Renal cortical epithelial cell (primary cell): ENCODE results near the gene SLFN12L. TPM values are rescaled to one million over a fixed set of nuclear protein-coding genes. Genes with fewer than 3 reads are reported as not detected.
"Not testable (repeated sequence)": the region's sequence is repeated elsewhere in the genome, so short reads cannot be mapped to it uniquely, and the experiment has no call there.

ENCODE experiments used
- DNase-seq: peaks from one replicate; pipeline ENCODE4 v3.0.0-alpha.2; 2011; ENCODE audit warnings: low read depth
- total RNA-seq: library from RNA; depleted of rRNA; stranded (reverse); fragments of >200 nt; gene quantifications from 2 replicates; pipeline ENCODE4 v1.2.3, GENCODE V29; 2014

Gene SLFN12L
- total RNA-seq, 1 donor from 2014 or later, result 0.05 TPM

DNA sequence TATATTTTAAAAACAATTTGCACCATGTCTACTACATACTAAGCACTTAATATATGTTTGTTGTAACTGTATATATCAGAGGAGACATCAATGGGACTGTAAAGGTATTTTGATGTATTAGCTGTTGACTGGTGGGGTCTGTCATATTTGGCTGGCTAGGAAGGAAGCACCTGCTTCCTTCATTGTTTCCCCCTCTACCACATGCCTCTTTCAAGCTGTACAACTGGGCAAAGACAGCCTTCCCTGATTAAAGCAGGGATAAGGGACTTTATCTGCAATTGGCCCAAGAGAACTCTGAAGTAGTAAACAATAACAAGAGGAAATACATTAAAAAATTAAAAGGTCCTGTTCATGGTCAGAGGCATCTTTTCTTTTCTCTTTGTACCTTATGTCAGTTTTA, 5.5 kb upstream of the SLFN12L start:
- DNase-seq, result no peak

DNA sequence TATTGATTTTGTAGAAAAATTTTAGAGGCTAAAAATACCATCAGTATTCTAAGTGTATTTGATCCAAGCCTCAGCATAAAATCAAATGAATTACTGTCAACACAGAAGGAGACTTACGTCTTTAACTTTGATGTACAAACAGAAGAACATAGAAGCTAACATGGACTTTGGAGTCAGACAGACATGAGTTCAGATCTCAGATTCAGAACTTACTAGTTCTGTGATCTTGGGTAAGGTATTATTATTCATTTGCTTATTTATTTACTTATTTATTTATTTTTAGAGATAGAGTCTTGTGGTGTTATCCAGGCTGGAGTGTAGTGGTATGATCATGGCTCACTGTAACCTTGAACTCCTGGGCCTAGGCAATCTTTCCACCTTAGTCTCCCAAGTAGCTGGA, 4.0 kb upstream of the SLFN12L start:
- no peak for DNase-seq

DNA sequence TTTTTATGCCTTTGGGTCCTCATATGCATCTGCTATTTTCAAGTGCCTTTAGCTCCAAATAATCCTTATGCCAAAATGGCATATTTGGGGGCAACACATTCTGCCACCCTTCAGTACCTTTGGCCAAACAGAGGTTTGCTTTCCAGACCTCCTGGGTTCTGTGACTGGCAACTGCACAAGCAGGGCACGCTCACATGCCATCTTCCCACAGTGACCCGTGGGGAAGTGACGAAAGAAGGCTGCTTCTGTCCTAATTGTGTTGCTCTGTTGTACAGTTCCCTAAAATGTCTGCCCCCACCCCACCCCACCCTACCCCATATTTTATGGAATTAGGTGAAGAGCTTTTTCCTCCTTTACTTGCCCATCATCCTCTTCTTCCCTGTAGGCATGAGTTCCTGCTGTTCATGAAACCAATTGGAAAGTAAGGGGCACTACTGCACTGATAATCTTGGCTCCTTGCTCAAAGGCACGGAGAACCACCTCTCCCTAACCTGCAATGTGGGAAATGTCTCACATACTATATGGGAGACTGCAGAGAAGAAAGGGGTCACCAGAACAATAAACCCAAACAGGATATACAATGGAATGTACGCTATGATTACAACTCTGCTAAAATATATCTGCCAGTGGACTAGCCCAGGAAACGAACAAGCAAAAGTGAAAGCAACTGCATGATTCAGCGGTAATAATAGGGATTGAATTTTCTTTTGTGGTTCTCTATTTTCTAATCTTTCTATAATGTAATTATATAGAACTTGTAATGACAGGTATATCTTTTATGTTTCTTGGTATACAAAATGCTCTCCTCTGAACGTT, 3.3 kb upstream of the SLFN12L start:
- no peak for DNase-seq

DNA sequence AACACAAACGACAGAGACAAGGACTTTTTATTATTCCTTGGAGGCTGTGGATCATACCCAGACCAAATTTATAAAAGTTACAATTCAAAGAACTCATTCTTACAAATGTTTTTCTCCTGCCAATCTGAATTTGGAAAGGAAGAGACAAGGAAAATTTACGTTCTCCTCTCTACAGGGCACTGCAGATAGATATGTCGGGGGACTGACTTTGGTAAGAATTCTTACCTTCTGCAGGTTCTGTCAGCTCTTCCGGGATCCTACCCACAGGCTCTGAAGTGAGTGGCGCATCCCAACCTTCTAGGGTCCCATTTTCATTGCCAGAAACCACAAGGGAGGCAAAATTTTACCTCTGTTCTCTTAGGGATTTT, 2.2 kb upstream of the SLFN12L start:
- no peak for DNase-seq

DNA sequence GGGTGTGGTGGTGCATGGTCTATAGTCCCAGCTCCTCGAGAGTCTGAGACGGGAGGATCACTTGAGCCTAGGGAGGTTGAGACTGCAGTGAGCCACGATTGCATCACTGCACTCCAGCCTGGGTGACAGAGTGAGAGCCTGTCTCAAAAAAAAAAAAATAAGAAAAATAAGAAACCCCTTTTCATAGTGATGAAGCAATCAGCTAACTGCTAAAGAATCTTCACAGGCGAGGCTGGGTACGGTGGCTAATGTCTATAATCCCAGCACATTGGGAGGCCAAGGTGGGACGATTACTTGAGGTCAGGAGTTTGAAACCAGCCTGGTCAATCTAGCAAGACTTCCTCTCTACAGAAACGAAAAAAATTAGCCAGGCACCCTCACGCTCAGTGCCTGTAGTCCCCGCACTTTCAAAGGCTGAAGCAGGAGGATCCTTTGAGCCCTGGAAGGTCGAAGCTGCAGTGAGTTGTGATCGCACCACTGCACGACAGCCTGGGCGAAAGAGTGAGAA, 760 bp downstream of the SLFN12L start:
- no peak for DNase-seq

DNA sequence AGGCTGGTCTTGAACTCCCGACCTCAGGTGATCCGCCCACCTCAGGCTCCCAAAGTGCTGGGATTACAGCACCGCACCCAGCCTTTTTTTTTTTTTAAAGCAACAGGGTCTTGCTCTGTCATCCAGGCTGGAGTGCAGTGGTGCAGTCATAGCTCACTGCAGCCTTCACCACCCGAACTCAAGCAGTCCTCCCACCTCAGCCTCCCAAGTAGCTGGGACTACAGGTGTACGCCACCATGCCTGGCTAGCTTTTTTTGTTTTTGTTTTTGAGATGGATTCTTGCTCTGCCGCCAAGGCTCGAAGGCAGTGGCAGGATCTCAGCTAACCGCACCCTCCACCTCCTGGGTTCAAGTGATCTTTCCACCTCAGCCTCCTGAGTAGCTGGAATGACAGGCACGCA, 2.1 kb downstream of the SLFN12L start:
- DNase-seq, result not testable (repeated sequence)

DNA sequence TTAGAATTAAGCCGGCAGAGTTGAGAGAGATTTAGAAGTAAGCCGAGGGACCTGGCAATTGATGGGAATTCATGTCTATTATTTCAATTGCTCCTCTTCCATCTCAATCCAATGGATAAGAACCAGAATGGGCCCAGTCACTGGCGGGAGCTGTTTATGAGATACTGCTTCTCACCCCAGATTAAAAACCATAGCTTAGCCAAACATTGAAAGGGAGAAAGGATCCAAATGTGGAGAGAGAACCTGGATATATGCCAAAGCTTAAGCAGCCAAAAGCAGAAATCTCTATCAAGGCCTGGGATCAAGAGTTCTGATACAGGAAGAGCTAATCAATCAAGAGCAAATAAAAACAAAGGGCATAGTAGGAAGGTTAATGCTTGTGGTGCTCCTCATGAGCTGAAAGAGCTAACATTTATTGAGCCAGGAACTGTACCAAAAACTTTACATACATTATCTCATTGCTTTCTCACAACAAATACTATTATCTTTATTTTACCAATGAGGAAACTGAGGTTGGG, 2.8 kb downstream of the SLFN12L start:
- no peak for DNase-seq

DNA sequence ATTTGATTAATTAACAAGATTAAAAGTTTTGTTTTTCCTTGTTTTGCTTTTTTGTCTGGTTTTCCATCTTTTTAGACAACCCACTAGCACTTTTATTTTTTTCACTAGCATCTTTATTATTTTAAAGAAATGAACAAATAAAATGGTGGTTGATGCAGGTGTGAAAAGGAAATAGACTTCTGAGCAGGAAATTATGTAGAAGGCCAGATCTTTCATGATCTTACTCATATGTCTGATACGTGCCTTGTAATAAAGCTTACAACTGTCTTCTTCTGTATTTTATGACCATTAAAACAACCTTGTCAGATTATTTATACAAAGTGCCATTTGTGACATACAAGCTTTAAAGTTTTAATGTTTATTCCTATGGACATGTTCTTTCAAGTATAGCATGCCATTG, 6.3 kb downstream of the SLFN12L start:
- no peak for DNase-seq

DNA sequence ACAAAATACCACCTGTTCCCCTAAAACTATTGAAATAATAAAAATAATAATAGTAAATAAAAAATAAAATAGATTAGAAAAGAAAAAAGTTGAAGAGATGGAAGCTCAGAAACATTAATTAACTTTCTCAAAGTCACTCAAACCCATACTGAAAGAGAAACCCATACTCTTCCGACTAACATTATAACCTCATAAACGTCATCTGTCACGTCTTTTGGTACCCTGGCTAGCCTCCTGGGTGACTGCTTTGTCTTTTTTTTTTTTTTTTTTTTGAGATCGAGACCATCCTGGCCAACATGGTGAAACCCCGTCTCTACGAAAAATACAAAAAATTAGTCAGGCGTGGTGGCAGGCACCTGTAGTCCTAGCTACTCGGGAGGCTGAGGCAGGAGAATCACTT, 7.6 kb downstream of the SLFN12L start:
- DNase-seq, result no peak

DNA sequence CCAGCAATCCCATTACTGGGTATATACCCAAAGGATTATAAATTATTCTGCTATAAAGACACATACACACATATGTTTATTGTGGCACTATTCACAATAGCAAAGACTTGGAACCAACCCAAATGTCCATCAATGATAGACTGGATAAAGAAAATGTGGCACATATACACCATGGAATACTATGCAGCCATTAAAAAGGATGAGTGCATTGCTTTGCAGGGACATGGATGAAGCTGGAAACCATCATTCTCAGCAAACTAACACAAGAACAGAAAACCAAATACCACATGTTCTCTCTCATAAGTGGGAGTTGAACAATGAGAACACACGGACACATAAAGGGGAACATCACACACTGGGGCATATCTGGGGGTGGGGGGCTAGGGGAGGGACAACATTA, 8.2 kb downstream of the SLFN12L start:
- DNase-seq, result not testable (repeated sequence)

DNA sequence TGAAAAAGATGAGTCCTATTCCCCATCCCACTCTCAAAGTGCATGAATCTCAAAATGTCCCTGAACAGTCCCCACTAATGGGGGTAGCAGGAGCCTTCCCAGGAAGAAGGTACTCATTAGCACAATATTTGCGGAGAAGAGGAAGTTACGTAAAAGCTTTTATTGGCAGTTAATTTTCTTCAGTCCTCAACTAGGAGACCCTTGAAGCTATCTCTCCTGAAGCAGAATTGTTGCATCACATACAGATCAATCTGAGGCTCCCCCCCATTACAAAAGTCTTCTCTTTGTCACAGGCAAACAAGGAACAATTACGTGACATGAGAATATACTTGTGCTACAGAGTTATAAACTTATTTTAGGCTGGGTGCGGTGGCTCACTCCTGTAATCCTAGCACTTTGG, 14.2 kb downstream of the SLFN12L start:
- DNase-seq, result no peak

DNA sequence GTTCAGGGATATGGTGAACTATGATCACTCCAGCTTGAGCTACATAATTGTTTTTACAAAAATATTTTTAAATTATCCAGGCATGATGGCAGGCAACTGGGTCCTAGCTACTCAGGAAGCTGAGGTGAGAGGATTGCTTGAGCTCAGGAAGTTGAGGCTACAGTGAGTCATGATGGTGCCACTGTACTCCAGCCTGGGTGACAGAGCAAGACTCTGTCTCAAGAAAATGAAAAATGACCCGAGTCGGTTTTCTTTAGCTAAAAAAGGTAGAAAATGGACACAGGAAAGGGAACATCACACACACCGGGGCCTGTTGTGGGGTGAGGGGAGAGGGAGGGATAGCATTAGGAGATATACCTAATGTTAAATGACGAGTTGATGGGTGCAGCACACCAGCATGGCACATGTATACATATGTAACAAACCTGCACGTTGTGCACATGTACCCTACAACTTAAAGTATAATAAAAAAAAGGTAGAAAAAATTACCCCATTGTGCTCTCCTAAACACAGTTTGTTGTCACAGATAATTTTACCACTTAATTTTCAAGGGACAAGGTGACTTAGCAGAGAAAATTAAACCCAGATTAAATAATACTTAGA, 15.7 kb downstream of the SLFN12L start:
- not testable (repeated sequence) for DNase-seq

DNA sequence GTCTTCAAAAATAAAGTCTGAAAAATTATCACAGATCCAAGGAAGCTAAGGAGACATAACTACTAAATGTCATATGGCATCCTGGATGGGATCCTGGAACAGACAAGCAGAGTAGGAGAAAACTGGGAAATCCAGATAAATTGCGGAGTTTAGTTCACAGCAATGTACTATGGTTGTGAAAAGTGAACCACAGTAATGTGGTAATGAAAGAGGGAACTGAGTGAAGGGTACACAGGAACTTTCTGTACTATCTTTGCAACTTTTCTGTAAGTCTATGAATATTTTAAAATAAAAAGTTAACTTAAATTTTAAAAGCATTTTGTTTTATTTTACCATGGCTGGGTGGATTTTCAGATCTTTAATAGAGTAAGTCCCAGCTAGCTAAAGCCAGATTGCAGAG, 16.3 kb downstream of the SLFN12L start:
- DNase-seq, result no peak

DNA sequence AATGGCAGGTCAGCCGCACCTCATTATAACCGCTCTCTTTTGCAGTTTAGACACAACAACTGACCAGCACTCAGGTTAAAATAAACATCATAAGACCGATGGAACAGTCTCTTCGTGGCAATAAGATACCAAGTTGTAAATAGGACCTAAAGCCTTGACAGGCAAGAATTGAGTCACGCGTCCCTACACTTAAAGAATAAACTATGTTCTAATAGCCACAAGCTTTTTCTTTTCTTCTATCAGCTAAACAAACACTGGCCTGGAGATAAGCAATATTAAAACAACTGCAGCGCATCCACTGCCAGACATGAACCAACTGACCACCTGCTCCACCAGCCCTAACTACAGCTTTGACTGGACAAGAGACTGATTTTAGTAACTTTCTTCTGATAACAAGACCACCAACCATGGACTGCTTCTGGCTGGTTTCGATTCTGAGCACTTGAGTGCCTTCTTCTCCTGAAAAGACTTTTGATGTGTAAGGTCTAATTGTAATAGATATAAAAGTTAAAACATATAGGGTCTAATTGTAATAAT, 17.5 kb downstream of the SLFN12L start:
- DNase-seq, result no peak

DNA sequence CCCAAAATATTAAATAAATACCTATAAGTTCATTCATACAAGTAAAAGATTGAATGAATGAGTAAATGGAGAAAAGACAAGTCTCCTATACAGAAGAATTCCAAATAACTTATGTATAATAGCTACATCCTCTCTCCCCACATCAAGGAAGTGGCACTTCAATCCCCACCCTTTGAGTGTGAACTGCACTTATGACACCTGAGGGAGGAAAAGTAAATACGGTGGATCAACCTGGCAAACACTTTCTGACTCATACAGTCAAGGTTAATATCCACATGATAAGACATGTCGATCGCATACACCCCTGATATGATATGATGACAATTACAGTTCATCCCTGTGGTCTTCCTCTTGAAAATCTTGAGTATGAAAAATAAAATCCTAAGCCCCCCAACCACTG, 18.0 kb downstream of the SLFN12L start:
- no peak for DNase-seq

DNA sequence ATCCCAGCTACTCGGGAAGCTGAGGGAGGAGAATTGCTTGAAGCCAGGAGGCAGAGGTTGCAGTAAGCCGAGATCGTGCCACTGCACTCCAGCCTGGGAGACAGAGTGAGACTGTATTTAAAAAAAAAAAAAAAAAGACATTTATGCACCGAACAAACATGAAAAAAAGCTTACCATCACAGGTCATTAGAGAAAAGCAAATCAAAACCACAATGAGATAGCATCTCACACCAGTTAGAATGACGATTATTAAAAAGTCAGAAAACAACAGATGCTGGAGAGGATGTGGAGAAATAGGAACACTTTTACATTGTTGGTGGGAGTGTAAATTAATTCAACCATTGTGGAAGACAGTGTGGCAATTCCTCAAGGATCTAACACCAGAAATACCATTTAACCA, 19.0 kb downstream of the SLFN12L start:
- DNase-seq, result not testable (repeated sequence)

DNA sequence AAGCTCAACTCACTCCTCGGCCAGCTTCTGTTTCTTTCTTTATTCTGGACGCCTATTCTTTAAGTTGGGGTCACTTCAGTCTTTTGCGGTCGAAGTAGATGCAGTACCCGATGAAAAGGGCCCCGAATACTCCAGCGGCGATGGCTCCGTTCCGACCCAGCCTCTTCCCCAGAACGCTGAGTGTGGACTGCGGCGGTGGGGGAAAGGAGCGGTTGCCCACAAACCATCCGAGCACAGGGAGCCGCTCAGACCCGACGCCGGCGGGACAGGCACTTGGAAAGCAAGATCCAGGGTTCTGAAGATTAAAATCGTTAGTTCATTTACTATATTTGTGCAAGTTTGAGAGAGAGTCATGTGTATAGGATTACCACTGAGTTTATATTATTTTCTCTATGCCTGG, 22.5 kb downstream of the SLFN12L start:
- DNase-seq, result no peak

DNA sequence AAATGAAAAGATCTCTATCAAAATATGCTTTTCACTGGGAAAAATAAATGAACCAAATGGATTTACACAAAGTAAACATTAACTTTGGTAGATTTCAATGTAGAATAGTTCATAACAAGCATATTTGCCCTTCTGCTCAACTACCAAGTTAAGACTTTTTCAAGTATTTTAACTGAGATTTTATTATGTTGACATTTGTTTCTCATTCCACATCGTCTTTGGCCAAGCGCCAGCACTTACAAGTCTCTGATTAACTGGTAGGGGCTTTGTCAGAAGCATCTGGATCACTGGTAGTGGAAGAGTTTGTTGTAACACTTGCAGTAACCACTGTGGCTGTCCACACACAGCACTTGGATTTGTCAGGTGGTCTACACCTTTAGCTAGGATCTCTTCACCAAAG, 22.9 kb downstream of the SLFN12L start:
- no peak for DNase-seq

DNA sequence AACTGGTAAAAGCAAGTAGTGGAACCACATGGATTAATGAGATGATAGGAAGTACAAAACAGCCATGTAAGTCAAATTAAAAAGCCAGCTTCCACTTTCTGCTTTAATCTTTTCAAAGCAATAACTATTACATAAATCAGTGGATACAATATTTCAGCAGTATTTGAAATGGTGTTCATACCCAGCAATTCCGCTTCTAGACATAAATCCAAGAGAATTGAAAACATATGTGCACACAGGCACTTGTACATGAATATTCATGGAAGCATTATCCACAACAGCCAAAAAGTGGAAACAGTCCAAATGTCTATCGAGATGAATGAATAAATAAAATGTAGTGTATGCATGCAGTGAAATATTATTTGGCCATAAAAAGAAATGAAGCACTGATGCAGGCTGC, 27.4 kb downstream of the SLFN12L start:
- DNase-seq, result no peak

DNA sequence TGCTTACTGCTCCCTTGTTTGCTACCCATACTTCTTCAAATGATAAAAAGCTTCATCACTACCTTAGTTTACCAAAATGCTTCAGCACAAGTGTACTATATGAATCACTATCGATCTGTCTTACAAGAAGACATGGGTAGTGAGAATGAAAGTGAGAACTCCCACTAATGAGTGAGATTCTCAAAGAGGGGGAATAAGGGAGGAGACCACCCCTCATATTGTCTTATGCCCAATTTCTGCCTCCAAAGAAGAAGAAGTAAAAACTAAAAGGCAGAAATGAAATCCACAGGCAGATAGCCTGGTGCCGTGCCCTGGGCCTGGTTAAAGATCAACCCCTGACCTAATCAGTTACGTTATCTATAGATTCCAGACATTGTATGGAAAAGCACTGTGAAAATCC, 29.8 kb downstream of the SLFN12L start:
- not testable (repeated sequence) for DNase-seq

DNA sequence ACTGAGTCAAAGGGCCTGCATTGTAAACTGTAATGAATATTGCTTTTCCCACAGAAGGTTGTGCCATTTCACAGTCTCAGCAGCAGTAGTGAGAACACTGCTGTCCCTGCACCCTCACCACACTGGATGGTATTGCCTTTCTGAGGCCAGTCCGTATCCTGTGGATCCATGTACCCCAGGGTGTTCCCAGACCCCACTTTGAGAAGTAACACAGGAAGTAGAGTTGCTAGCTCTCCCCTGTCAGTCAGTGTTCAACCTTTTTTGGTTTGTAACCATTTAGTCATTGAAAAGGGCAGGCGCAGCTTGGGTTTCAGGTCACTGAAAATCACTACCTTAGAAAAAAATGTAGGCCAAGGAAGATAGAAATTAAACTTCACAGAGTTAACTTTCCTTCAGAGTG, 37.9 kb downstream of the SLFN12L start:
- DNase-seq, result no peak

DNA sequence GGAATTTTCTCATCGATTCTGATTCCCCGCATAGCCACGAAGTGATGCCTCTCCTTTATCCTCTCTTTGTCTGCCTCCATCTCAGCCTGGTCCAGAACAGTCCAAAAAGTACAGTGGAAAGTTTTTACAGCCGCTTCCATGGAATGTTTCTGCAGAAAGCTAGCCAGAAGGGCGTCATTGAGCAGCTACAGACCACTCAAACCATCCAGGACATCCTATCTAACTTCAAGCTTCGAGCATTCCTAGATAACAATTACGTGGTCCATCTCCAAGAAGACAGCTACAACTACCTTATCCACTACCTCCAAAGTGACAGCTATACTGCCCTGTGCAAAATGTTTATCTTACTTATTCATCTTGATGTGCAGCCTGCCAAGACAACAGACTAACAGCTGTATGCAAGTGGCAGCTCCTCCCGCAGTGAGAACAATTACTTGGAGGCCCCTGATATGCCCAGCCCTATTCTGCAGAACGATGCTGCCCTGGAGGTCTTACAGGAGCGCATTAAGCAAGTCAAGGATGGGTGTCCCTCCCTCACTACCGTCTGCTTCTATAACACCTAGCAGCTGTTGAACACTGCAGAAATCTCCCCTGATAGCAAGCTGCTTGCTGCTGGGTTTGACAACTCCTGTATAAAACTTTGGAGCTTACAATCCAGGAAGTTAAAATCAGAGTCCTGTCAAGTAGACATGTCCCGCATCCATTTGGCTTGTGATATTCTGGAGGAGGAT, 38.9 kb downstream of the SLFN12L start:
- DNase-seq, result no peak
